HEK293T (cell line): ENCODE measurements around the gene ZNF134.

Source experiments
- FOXK2 ChIP-seq: fragments of 450-650 bp; IDR thresholded peaks from 2 replicates; pipeline ENCODE4 v1.6.1; 2016; ENCODE audit warnings: mild to moderate bottlenecking
- L3MBTL2 ChIP-seq: fragments of 450-650 bp; conservative IDR thresholded peaks from 2 replicates; pipeline ENCODE4 v1.6.1; 2016; ENCODE audit warnings: mild to moderate bottlenecking
- SP1 ChIP-seq: fragments of 450-650 bp; IDR thresholded peaks from 2 replicates; pipeline ENCODE4 v1.6.1; 2017
- TARDBP ChIP-seq: fragments of 450-650 bp; IDR thresholded peaks from 2 replicates; pipeline ENCODE4 v1.6.1; 2016
- ZNF384 ChIP-seq: fragments of 450-650 bp; IDR thresholded peaks from 2 replicates; pipeline ENCODE4 v1.6.1; 2016

- no peak for TF ChIP-seq FOXK2
- TF ChIP-seq SP1 = no peak
- no peak for TF ChIP-seq TARDBP
- TF ChIP-seq ZNF384 = no peak
- TF ChIP-seq L3MBTL2 = no peak
Measured at GRCh38 chr19:57587529-57587928, 26.5 kb upstream of the ZNF134 start.
